HG03025 (cell line): ENCODE results near the gene TMEM184A.

ENCODE experiments used
- ATAC-seq: cut with Tn5 transposase; IDR thresholded peaks from one replicate; pipeline ENCODE4 v1.9.1; 2021; ENCODE audit warnings: mild to moderate bottlenecking, moderate library complexity; ENCODE audit not compliant: unreplicated experiment, low FRiP score

TMEM184A gene

GRCh38 chr7:1493129-1493528 is 62.9 kb downstream of the TMEM184A start:
- ATAC-seq: no peak

DNA sequence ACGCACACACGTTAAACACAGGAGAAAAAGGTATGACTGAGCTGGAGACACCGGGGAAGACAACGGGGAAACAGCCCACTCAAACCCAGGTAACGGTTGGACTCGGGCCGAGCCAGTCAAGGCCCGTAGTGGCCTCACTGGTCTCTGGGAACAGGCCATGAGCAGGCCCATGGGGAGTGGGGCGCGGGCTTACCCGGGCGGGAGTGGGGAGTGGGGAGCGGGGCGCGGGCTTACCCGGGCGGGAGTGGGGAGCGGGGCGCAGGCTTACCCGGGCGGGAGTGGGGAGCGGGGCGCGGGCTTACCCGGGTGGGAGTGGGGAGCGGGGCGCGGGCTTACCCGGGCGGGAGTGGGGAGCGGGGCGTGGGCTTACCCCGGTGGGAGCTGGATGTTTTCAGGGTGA is 63.4 kb downstream of the TMEM184A start:
- no peak for ATAC-seq
